HUES6 (cell line): ENCODE results near the gene CKB.

Source experiments
- H3K27ac ChIP-seq: 2 replicates; pipeline ENCODE4 v1.7.0; 2013; ENCODE audit warnings: low read depth, mild to moderate bottlenecking, low read length, inconsistent platforms
- H3K27me3 ChIP-seq: 2 replicates; pipeline ENCODE4 v1.6.1; 2013; ENCODE audit warnings: low read length; ENCODE audit not compliant: control insufficient read depth, insufficient read depth
- H3K36me3 ChIP-seq: 2 replicates; pipeline ENCODE4 v1.6.1; 2013; ENCODE audit warnings: low read length; ENCODE audit not compliant: control insufficient read depth, insufficient read depth
- H3K4me1 ChIP-seq: 2 replicates; pipeline ENCODE4 v1.6.1; 2013; ENCODE audit warnings: low read length; ENCODE audit not compliant: control insufficient read depth, insufficient read depth
- H3K4me3 ChIP-seq: 2 replicates; pipeline ENCODE4 v1.5.1; 2013; ENCODE audit warnings: low read depth, low read length
- H3K9ac ChIP-seq: one replicate; pipeline ENCODE4 v1.6.1; 2013; ENCODE audit warnings: mild to moderate bottlenecking, low read length
- H3K9me3 ChIP-seq: 2 replicates; pipeline ENCODE4 v1.6.1; 2013; ENCODE audit warnings: low read depth, low read length; ENCODE audit not compliant: control insufficient read depth, insufficient read depth

Gene CKB

GRCh38 chr14:103534576-103535061 is 12.0 kb upstream of the CKB start:
- no peak overlapping the region for H3K27ac ChIP-seq
- peaks cover 31% of the 10 kb centered on the region for H3K36me3 ChIP-seq

GRCh38 chr14:103533999-103534575 is 11.5 kb upstream of the CKB start:
- no peak overlapping the region for H3K4me3 ChIP-seq
- no peak overlapping the region for H3K9ac ChIP-seq
- no peaks in the 10 kb centered on the region for H3K9me3 ChIP-seq
- no peak overlapping the region for H3K27ac ChIP-seq
- peaks cover 31% of the 10 kb centered on the region for H3K36me3 ChIP-seq
- no peaks in the 10 kb centered on the region for H3K27me3 ChIP-seq
- peaks cover 8% of the 10 kb centered on the region for H3K4me1 ChIP-seq

More at GRCh38 chr14:103534576-103535061, 12.0 kb upstream of the CKB start:
- no peak overlapping the region for H3K4me3 ChIP-seq
- H3K9me3 ChIP-seq = no peaks in the 10 kb centered on the region
- H3K9ac ChIP-seq = no peak overlapping the region
- H3K27me3 ChIP-seq = no peaks in the 10 kb centered on the region
- peaks cover 6% of the 10 kb centered on the region for H3K4me1 ChIP-seq

GRCh38 chr14:103533137-103533998 is 10.7 kb upstream of the CKB start:
- H3K27me3 ChIP-seq = no peaks in the 10 kb centered on the region
- H3K36me3 ChIP-seq = peaks cover 31% of the 10 kb centered on the region
- H3K4me3 ChIP-seq = no peak overlapping the region
- no peaks in the 10 kb centered on the region for H3K9me3 ChIP-seq
- H3K9ac ChIP-seq = no peak overlapping the region
- peaks cover 10% of the 10 kb centered on the region for H3K4me1 ChIP-seq
- H3K27ac ChIP-seq = no peak overlapping the region

DNA sequence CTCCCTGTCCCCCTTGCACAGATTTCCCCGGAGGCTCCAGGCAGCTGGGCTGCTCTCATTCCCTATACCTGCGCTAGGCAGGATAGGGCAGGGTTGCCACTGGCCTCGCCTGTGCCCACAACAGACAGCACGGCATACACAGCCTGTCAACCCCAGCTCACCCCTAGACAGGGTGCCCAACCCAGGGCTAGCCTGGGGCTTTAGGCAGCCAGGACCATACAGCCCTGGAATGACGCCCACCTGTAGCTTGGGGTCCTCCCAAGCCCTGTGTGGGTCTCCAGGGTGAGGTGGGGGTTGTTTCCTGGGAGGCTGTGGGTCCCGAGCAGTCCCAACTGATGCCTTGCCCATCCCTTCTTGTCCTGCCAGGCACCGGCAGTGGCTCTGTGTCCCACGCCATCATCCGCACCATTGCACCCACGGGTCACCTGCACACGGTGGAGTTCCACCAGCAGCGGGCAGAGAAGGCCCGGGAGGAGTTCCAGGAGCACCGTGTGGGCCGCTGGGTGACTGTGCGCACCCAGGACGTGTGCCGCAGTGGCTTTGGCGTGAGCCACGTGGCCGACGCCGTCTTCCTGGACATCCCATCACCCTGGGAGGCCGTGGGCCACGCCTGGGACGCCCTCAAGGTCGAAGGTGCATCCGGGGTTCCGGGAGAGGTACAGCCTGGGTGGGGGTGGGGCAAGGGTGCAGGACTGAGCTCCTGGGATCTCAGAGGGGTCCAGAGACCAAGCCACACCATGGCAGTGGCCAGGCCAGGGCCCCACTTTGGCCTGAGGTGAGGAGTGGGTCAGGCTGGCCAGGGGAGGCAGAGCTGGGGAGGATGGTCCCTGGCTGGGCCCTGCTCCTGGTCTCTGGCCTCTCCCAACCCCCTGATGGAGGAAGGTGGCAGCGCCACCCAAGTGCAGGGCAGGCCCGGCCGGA is 9.8 kb upstream of the CKB start:
- Histone ChIP-seq H3K4me3 (no peak overlapping the region), H3K36me3 (peaks cover 31% of the 10 kb centered on the region), H3K9me3 (no peaks in the 10 kb centered on the region), H3K9ac (no peak overlapping the region), H3K27me3 (no peaks in the 10 kb centered on the region), H3K4me1 (peaks cover 17% of the 10 kb centered on the region), H3K27ac (no peak overlapping the region)

GRCh38 chr14:103531421-103532215 is 9.0 kb upstream of the CKB start:
- no peaks in the 10 kb centered on the region for H3K27me3 ChIP-seq
- peaks cover 17% of the 10 kb centered on the region for H3K4me1 ChIP-seq
- no peak overlapping the region for H3K9ac ChIP-seq
- H3K9me3 ChIP-seq = no peaks in the 10 kb centered on the region
- no peak overlapping the region for H3K4me3 ChIP-seq
- H3K36me3 ChIP-seq = peaks cover 31% of the 10 kb centered on the region
- no peak overlapping the region for H3K27ac ChIP-seq

DNA sequence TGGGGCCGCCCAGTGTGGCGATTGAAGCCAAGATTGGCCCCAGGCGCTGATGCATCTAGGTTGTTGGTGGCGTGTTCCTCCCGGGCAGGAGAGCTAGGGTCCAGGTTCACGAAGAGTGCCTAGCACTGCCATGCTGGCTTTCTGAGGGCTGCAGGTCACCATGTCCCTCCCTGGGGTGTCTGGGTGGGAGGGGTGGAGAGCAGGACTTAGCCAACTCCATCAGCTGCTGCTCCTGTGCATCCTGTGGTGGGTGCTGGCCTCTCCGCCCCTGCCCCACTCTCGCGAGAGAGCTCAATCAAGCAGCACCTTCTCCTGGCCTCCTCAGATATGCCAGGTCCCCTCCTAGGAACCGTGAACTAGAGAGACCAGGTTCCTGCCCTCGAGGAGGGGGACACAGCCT is 8.2 kb upstream of the CKB start:
- Histone ChIP-seq H3K9me3 (no peaks in the 10 kb centered on the region), H3K9ac (no peak overlapping the region), H3K27me3 (no peaks in the 10 kb centered on the region), H3K4me3 (no peak overlapping the region), H3K4me1 (peaks cover 17% of the 10 kb centered on the region), H3K27ac (no peak overlapping the region), H3K36me3 (peaks cover 31% of the 10 kb centered on the region)

- peaks cover 17% of the 10 kb centered on the region for H3K4me1 ChIP-seq
- H3K27me3 ChIP-seq = no peaks in the 10 kb centered on the region; the same call in 1 of the 2 replicates
- no peak overlapping the region for H3K27ac ChIP-seq
- H3K4me3 ChIP-seq = peak overlapping the region; percentile 89
- peaks cover 27% of the 10 kb centered on the region for H3K36me3 ChIP-seq
- H3K9me3 ChIP-seq = no peaks in the 10 kb centered on the region
- no peak overlapping the region for H3K9ac ChIP-seq
These were observed 7.8 kb upstream of the CKB start for GRCh38 chr14:103530390-103530789.

- H3K27ac ChIP-seq = peak overlapping the region; percentile 66; the same call in 1 of the 2 replicates
- H3K9ac ChIP-seq = peak overlapping the region; percentile 87
- no peaks in the 10 kb centered on the region for H3K9me3 ChIP-seq
- peaks cover 3% of the 10 kb centered on the region for H3K27me3 ChIP-seq
- H3K4me1 ChIP-seq = peaks cover 17% of the 10 kb centered on the region
- H3K36me3 ChIP-seq = peaks cover 20% of the 10 kb centered on the region
- H3K4me3 ChIP-seq = peak overlapping the region; percentile 89
These were observed 7.0 kb upstream of the CKB start for GRCh38 chr14:103529383-103530365.

DNA sequence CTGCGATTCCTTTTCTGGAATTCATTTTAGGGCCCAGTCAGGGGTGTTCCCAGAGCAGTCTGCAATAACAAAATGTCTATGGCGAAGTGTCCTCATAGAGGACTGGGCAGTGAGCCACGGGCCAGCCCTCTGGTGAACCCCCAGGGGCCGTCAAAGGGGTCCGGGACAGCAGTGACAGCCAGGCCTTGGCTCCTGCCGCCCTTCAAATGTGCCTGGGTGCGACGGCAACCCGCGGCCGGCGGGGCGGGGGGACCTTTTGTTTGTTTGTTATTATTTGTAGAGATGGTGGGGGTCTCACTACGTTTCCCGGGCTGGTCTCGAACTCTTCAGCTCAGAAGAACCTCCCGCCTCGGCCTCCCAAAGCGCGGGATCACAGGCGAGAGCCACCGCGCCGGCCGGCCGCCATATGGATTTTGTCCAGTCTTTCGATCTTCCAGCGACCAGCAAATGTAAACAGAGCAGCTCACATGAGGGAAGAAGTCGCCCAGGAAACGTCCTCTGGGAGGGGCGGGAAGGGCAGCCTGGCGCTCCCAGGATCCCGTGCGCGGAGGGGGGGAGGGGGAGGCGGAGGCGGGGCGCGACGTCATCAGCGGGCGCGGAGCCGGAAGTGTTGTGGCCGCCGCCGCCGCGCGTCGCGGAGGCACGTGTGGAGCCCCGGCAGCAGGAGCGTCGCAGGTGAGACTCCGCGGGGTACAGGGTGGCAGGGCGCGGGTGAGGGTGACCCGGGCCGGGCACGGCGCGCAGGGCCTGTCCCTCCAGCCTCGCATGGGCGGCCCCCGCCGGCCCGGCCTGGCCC is 6.2 kb upstream of the CKB start, which contains the start of gene TRMT61A:
TRMT61A (plus strand) TSS at position 610 of the 796 bp plus-strand sequence. CDS start 783 bp downstream, outside the sequence.
- no peaks in the 10 kb centered on the region for H3K9me3 ChIP-seq
- peak within 1 kb of the TSS; percentile 87 for H3K9ac ChIP-seq
- peaks cover 20% of the 10 kb centered on the region for H3K4me1 ChIP-seq
- peak within 1 kb of the TSS; percentile 74 for H3K27ac ChIP-seq
- H3K4me3 ChIP-seq = peak within 1 kb of the TSS; percentile 89
- peaks cover 11% of the 10 kb centered on the region for H3K27me3 ChIP-seq
- peaks cover 13% of the 10 kb centered on the region for H3K36me3 ChIP-seq
